GM18502 (cell line): Measurements from ENCODE around the gene CDH8.
"Not testable (repeated sequence)": the region's sequence is repeated elsewhere in the genome, so short reads cannot be mapped to it uniquely, and the experiment has no call there.

ENCODE experiments used
- ATAC-seq: cut with Tn5 transposase; IDR thresholded peaks from one replicate; pipeline ENCODE4 v1.9.1; 2021; ENCODE audit warnings: mild to moderate bottlenecking; ENCODE audit not compliant: unreplicated experiment, poor library complexity

Gene CDH8

DNA sequence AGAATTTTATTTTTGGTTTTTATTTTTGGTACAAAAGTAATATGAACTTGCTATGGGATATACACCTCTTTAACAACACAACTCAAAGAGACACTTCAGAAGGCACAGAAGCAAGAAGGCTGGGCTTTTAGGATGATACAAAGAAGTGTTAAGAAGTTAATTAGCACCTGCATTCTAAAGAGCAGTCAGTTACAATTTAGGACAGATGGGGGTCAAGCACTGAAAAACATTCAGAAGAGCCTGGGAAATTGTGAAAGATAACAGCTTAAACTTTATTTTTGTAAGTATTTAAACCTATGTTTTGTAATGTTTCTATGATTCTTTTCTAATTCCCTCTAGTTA lies 163.5 kb downstream of the CDH8 start:
- no peak for ATAC-seq

DNA sequence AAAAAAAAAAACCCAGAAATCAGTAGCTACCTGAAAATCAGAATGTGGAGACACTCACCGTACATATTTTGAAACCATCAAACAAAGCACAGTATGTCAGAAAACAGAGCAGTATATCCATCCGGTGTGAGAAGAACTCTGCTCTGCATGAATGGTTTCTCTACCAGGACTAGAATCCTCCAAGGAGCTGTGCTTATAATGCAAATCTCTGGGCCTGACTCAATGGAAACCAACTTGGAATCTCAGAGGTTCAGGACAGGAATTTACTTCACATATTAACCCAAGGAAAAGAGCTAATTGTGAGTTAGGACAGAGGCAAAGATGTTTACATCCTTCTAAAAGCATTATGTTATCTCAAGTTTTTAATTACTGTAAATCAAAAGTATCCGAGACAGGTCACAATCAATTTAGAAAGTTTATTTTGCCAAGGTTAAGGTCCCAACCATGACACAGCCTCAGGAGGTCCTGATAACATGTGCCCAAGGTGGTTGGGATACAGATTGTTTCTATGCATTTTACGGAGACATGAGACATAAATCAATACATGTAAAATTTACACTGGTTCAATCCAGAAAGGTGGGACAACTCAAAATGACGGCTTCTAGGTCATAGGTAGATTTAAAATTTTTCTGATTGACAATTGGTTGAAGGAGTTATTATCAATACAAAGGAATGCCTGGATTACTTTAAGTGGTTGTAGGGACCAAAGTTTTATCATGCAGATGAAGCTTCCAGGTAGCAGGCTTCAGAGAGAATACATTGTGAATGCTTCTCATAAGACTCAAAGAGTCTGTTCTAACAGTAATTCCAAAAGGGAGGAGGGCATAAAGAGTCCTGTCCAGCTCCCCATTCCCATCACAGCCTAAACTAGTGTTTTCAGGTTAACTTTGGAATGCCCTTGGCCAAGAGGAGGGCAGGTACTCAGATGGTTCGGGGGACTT lies 164.1 kb downstream of the CDH8 start:
- no peak for ATAC-seq

DNA sequence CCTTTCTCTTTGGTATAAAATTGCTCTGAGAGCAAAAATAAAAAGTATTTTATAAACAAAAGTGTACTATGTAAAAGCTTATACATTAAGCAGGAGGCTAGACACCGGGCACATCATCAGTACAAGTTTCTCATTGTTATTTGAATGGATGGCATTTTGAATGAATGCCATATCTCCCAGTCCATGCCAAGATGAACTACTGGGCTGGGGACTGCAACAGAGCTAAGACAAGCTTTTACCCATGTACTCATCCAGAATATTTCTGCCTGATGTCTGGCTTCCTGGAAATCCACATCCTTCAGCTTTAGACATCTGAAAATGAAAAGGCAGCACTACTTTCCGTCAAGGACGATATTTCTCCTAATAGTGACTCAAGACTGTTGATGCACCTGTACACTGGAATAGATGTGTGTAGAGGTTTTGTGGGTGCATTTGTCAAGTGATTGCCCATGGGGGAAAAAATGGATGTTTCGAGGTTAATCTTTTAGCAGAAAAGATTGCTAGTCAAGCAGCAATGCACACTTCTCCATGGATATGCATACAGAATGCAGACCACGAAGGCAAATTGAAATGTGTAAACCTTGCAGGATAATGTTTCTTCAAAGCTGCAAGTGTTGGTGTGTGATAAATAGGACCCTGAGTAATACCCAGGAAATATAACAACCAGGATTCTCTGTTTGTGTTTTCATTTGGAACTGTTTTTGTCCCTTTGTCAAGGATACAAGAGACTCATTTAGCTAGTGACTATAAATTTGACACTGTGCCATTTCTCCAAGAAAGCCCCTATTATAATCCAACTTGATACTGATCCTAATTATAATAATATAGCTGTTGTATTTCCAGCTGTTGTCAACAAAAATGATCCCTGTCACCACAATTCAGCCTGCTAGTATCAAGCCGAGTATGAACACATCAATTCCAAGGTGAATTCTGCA lies 173.8 kb downstream of the CDH8 start:
- ATAC-seq: no peak

DNA sequence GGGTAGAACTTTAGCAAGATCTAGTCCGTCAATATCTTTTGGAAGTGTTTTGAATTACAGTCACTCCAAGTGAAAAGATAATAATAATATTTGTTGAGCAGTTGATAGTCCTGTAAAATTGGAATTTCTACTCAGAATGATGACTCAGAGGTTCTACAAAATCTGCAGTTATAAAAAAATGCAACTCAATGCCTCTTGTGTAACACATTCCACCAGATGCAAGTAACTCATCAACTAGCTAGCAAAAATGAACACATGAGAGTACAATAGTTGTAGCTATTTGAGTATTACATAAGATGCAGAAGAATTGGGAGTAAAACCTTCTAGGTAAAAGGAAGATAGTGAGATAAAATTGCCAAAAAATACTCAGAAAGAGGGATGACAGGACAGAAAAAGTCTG lies 177.2 kb downstream of the CDH8 start:
- no peak for ATAC-seq

DNA sequence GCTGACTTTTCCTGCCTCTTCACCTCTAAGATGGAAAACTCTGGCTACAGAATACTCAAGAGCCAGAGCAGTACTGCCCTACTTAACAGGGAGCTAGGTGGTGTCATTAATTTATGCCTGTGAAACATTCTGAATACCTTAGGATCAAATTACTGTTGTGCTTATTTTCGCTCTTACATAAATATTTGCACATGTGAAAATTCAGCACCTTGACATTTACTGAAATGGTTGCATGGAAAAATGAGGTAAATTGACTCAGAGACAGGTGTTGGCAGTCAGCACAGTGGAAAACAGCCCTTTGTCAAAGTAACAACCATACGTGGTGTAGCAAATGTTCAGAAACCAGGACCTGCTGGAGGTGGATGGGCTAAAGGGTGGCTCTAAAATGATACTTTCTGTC lies 193.6 kb downstream of the CDH8 start:
- no peak for ATAC-seq

DNA sequence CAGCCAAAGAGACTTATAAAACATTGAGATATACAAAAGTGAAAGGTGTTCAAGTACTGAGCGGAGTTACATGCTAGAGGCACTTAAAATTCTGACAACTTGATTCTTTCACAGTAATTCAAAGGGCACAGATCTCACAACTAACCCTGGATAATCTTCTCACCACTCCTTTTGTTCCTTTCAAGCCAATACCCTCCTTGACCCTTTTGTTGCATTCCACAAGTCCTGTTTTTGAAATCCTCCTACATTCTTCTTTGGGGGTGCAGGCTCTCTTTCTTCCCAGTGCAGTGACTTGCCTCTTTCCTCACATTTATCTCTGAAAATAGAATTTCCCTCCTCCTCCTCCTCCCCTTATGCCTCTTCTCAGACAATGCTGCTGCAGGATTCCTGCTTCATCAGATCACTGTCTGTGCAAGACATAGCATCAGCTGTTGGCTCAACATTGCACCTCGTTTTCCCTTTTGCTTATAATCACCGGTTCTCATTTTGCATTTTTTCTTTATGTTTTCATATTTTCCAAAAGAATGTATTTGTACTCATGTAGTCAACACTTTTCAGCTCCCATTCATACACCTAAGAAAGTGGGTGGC lies 199.3 kb downstream of the CDH8 start:
- ATAC-seq: no peak

DNA sequence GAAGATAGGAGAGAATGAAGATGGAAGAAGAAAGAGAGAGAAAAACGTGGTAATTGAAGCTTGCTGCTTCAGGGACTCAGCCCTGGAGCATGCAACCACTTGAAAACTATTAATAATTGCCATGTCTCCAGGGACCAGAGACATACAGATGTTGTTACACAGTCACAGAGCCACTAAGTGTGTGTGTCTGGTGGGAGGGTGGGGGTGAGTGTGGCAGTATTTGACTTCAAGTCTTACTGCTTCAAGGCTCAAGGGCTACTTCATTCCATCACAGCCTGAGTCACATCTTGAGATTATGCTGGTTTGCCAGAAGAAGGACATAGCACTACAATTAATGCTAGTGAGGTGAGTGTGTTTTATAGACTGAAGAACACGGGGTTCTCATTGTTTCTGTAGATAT lies 202.2 kb downstream of the CDH8 start:
- no peak for ATAC-seq

DNA sequence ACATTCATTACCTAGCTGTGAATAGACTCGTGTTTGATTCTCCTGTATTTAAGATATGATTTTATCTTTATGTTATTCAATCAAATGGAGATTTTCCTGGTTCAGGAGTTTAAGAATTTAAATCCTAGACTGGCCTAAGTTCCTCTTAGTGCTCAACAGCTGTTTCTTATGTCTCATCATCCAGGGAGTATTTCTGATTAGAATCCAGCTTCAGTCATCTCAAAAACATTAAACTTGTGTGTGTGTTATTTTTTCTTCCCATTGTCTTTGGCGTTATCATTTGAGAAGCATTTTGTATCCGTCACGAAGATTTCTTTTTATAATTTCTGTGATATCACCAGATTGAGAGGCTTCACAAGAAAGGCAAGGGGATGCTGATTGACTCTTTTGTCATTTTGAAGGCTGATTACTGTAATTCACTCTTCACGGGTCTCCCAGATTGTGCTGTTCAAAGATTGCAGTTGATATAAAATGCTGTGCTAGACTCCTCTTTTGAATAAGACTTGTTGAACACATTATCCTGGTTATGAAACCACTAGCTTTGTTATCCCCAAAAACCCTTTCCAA lies 204.8 kb downstream of the CDH8 start:
- no peak for ATAC-seq

DNA sequence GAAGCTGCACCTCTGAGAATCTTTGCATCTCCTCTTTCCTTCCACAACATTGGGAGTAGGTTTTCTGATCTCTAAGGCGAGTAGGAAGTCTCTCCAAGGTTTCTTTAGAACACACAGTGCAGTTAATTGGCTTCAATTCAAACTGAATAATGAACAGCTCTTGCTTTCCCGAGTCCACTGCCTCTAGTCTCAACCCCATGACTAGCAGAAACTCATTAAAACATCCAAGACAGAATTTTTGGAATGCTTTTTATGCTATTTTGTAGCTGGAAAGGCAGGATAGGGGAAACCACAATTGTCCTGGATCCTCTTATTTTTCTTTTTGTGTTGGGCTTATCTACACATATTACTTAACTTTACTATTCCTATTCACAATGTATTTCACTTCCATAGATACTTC lies 206.6 kb downstream of the CDH8 start:
- no peak for ATAC-seq

DNA sequence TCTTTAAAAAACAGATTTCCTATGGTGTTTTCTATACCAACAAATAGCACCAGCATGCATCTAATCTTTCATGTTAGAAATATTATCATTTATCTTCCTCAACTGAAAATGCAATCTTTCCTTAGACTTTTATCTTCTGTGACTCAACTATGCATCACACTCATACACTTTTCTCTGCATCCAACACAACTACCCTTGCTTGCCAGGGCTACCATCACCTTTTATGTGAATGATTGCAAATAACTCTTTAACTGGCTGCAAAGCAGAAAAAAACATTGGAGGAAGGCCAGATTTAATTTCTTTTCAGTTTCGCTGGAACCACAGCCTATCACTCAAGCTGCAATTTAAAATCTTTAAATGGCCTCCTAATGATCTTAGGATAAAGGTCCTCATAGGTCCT lies 212.9 kb downstream of the CDH8 start:
- ATAC-seq: no peak

DNA sequence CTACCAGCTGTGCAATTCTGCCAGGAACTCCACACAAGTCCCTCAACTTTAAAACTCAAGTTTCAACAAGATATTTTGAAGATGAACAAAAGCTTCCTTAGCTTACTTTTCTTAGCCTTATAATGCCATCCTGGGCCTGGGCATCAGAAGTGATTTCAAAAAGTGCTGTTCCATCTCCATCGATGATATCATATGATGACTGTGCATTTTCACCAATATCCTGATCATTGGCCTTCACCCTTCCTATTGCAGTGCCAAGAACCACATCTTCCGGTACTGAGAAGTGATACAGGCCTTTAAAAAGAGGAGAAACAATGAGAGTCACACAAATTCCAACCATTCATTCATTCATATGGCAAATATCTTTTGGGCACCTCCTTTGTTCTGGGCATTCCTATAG lies 215.4 kb downstream of the CDH8 start:
- ATAC-seq: no peak

DNA sequence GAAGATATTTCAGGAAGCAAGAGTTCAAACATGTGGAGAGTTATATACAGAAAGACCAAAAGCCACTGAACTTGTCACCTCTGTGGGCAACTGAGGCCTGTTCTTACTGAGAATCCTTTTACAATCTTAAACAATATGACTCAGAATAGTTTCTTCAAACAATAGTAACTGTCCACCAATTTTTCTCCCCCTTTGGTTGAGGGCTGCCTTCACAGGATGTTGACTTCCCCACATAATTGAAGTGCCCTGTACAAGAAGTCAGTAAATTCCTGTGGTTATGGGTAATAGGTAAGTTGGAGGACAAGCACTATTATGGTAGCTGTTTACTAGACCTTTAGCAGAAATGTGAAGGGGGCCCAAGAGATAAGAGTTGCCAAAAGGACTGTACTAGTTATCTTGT lies 215.8 kb downstream of the CDH8 start:
- no peak for ATAC-seq

DNA sequence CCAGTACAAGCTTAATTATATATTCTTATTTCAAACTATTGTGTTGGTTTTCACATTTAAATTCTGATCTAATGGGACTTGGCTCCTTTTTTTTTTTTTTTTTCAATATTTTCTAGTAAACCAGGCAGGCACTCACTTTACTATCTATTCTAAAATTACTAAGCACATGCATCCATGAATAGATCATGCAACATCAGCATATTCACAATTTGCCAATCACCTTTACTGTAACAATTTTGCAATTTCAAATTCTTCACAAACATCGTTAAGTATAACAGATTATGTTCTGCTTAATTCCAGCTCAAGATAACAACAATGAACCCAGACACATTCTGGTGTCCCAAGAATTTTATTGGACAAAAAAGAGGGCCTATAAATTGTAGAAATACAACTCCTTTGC lies 217.4 kb downstream of the CDH8 start:
- ATAC-seq: no peak

DNA sequence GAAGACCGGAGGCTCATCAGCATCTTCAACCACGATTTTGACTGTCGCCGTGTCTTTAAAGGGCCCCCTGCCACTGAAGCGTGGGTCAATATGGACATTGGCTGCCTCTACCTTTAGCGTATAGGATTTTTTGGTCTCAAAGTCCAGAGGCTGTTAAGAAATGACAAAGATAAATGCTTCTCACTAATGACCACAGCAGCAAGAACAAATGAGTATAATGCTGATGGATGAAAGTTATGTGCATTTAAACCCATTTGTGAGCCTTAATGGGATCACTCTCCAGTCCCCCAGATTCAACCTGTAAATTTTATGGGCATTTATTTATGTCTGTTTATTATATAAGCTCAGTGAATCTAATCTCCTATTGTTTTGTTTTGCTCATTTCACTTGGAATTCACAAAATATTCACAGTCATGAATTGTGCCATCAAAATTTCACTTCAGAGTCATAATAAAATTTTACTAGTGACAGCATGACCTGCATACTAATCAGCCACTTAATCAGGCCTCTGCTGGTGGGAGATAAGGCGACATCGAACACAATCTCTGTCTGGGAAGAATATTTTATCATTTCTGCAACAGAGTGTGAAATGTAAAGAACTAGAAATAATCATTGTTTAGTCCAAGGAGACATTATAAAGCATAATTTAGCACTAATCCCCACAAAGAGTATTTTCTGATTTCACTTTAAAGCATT lies 218.5 kb downstream of the CDH8 start:
- no peak for ATAC-seq

DNA sequence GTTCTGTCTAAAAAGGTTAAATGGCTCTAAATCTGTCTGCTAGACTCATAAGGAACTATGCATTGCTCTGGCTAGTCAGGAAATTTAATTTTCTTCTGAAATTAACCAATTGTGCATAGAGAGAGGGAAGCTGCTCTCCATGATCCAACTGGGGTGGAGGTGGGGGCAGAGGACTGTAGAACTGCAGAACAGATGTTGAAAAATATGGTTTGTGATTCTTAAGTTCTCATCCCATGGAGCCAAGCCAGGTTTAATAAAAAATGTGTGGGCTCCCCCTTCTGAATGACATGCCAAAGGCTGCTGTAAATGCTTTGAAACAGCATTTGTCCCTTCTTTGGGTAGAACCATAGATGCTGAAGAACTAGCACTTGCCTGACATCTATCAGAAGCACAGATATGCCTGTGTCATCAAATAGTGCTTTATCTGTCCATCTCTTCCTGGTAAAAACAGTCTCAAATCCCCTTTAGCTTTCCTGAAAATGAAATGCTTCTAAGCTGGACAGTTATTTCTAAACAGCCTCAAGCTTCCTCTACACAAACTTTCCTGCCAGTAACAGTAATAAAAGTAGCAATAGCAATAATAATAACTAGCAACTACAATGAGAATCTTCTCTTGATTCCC lies 221.4 kb downstream of the CDH8 start:
- no peak for ATAC-seq

DNA sequence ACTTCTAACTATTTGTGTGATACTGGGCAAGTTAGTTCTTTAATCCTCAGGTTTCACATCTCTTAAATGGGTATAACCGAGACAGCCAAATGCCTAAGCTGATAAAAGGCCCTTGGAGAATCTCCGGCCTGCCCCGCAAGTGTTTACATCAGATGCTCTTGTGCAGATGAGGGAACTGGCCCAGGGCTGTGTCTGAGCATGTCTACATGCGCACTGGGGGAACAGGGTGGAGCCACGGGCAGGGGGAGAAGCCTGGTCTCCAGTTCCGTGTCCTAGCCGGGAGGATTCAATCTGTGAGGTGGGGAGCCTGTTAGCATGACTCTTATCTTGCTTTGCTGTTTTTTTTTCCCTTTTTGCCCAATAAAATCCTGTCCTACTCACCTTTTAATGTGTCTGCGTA lies 222.9 kb downstream of the CDH8 start:
- no peak for ATAC-seq

DNA sequence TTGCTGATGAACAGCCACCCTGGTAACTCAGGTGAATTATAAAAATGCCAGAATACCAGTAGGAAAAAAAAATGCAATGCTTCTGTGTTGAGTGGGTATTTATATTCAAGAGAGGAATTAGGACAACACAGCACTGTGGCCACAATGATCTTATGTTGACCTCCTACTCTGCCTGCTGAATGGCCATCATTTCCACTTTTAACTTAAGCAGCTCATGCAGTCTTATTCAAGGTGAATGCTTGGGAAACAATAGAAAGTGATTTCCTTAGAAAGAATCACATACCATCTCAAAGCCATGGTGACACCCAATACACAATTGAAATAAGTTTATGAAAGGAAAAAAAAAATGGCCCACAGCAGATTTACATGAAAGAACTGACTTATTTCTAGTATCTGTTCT lies 224.0 kb downstream of the CDH8 start:
- ATAC-seq: no peak

DNA sequence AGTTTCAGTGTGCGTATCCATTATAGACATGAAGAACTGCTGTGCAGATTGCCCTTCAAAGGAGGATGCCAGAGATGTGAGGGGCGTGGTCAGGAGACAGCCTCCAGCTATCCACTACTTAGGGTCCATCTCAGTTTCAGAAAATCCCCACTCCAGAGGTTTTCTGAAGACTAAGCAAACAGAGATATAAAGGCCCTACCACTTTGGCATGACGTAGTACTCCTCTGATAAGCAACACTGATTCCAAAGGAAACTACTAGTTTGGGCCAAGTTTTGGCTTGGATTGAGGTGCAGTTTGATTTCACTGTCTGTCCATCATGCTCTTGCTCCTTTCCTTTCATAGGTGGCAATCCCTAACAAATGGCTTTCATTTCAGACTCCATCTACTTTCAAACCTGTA lies 228.7 kb downstream of the CDH8 start:
- ATAC-seq: no peak

DNA sequence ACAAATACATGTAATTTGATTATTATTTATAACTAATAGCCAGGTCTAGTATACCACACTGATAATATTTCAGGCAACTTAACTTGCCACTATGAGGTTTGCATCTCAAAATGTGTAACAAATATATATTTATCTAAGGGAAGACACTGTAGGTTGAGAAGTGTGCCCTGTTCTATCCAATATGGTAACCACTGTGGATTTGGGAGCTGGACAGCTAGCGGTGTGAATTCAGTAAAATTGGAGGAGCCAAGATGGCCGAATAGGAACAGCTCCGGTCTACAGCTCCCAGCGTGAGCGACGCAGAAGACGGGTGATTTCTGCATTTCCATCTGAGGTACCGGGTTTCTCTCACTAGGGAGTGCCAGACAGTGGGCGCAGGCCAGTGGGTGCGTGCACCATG lies 235.0 kb downstream of the CDH8 start:
- not testable (repeated sequence) for ATAC-seq

DNA sequence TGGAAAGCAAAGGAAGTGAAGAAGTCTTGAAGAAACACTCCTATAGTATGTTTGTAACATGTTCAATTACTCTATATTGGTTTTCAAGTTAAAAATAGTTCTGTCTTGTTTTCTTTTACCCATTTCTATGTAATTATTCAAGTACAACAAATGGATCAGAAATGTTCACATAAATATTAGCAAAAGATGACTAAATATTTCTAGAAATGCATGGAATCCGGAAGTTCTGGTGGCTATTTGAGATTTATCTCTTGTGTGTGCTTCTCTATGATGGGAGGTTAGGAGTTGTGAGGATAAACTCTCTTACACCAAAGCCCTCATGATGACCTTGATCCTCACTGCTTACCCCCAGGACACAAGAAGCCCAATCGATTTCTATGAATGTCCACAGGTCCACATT lies 237.5 kb downstream of the CDH8 start:
- no peak for ATAC-seq
